SK-N-SH treated with all-trans-retinoic acid at 6 μM for 48 hours (cell line): ENCODE results near the gene ADAM19.

Source experiments
- ATAC-seq: fragments of 200-7000 bp; cut with Tn5 transposase; 3 replicates; pipeline ENCODE4 v1.9.1; 2020; ENCODE audit warnings: mild to moderate bottlenecking, moderate library complexity
- ARNTL ChIP-seq: fragments of 450-650 bp; formaldehyde crosslinking; IDR thresholded peaks from 2 replicates; pipeline ENCODE4 v1.5.0; 2020; ENCODE audit warnings: low read depth, mild to moderate bottlenecking, moderate library complexity, borderline replicate concordance
- BACH2 ChIP-seq: fragments of 250-450 bp; sonication (Bioruptor Pico); IDR thresholded peaks from 2 replicates; pipeline ENCODE4 v1.9.0; 2021; ENCODE audit warnings: mild to moderate bottlenecking, borderline replicate concordance
- CREB5 ChIP-seq: fragments of 250-450 bp; sonication (Bioruptor Pico); IDR thresholded peaks from 2 replicates; pipeline ENCODE4 v1.5.1; 2020; ENCODE audit warnings: low read depth, mild to moderate bottlenecking, moderate library complexity
- CSDC2 ChIP-seq: fragments of 250-450 bp; sonication (Bioruptor Pico); IDR thresholded peaks from 2 replicates; pipeline ENCODE4 v1.5.0; 2020; ENCODE audit warnings: mild to moderate bottlenecking, moderate library complexity
- CSRNP3 ChIP-seq: fragments of 250-450 bp; sonication (Bioruptor Pico); IDR thresholded peaks from 2 replicates; pipeline ENCODE4 v1.5.1; 2021; ENCODE audit warnings: mild to moderate bottlenecking, moderate library complexity
- ESRRG ChIP-seq: fragments of 250-450 bp; sonication (Bioruptor Pico); IDR thresholded peaks from 2 replicates; pipeline ENCODE4 v1.6.1; 2021; ENCODE audit warnings: mild to moderate bottlenecking
- GLIS3 ChIP-seq: fragments of 250-450 bp; sonication (Bioruptor Pico); IDR thresholded peaks from 2 replicates; pipeline ENCODE4 v1.5.0; 2020; ENCODE audit warnings: mild to moderate bottlenecking, moderate library complexity
- ISL1 ChIP-seq: fragments of 250-450 bp; sonication (Bioruptor Pico); IDR thresholded peaks from 2 replicates; pipeline ENCODE4 v2.1.2; 2022; ENCODE audit warnings: mild to moderate bottlenecking, moderate library complexity
- OSR1 ChIP-seq: fragments of 250-450 bp; sonication (Bioruptor Pico); IDR thresholded peaks from 2 replicates; pipeline ENCODE4 v1.8.0; 2022; ENCODE audit warnings: moderate library complexity, mild to moderate bottlenecking, inconsistent platforms
- PPARA ChIP-seq: fragments of 250-450 bp; sonication (Bioruptor Pico); IDR thresholded peaks from 2 replicates; pipeline ENCODE4 v1.5.0; 2020; ENCODE audit warnings: mild to moderate bottlenecking, borderline replicate concordance
- RARB ChIP-seq: fragments of 250-450 bp; sonication (Bioruptor Pico); IDR thresholded peaks from 2 replicates; pipeline ENCODE4 v1.8.0; 2021; ENCODE audit warnings: mild to moderate bottlenecking, moderate library complexity
- SNAI2 ChIP-seq: fragments of 250-450 bp; sonication (Bioruptor Pico); IDR thresholded peaks from 2 replicates; pipeline ENCODE4 v1.5.0; 2020; ENCODE audit warnings: mild to moderate bottlenecking, moderate library complexity
- TCF4 ChIP-seq: fragments of 250-450 bp; sonication (Bioruptor Pico); IDR thresholded peaks from 2 replicates; pipeline ENCODE4 v1.8.0; 2021; ENCODE audit warnings: mild to moderate bottlenecking, moderate library complexity, borderline replicate concordance
- TOX ChIP-seq: fragments of 250-450 bp; sonication (Bioruptor Pico); IDR thresholded peaks from 2 replicates; pipeline ENCODE4 v1.8.0; 2021; ENCODE audit warnings: mild to moderate bottlenecking, moderate library complexity, borderline replicate concordance
- TSHZ2 ChIP-seq: fragments of 250-450 bp; sonication (Bioruptor Pico); IDR thresholded peaks from 2 replicates; pipeline ENCODE4 v1.5.0; 2020; ENCODE audit warnings: mild to moderate bottlenecking, moderate library complexity
- ZC3H10 ChIP-seq: fragments of 250-450 bp; sonication (Bioruptor Pico); IDR thresholded peaks from 2 replicates; pipeline ENCODE4 v1.5.1; 2021; ENCODE audit warnings: mild to moderate bottlenecking, moderate library complexity
- ZFP3 ChIP-seq: fragments of 250-450 bp; sonication (Bioruptor Pico); IDR thresholded peaks from 2 replicates; pipeline ENCODE4 v1.5.0; 2020; ENCODE audit warnings: mild to moderate bottlenecking, moderate library complexity
- ZFP30 ChIP-seq: fragments of 450-650 bp; formaldehyde crosslinking; IDR thresholded peaks from 2 replicates; pipeline ENCODE4 v1.5.0; 2022; ENCODE audit warnings: mild to moderate bottlenecking, moderate library complexity
- ZNF70 ChIP-seq: fragments of 450-650 bp; formaldehyde crosslinking; IDR thresholded peaks from 2 replicates; pipeline ENCODE4 v1.5.0; 2020; ENCODE audit warnings: mild to moderate bottlenecking, moderate library complexity
- ZNF8 ChIP-seq: fragments of 450-650 bp; formaldehyde crosslinking; IDR thresholded peaks from 2 replicates; pipeline ENCODE4 v1.5.0; 2020; ENCODE audit warnings: mild to moderate bottlenecking, moderate library complexity
- TF ChIP-seq, protein P1 (sequence below): fragments of 250-450 bp; sonication (Bioruptor Pico); IDR thresholded peaks from 2 replicates; pipeline ENCODE4 v1.8.0; 2020; ENCODE audit warnings: mild to moderate bottlenecking, moderate library complexity, borderline replicate concordance
- TF ChIP-seq, protein P2 (sequence below): fragments of 250-450 bp; sonication (Bioruptor Pico); IDR thresholded peaks from 2 replicates; pipeline ENCODE4 v1.8.0; 2021; ENCODE audit warnings: low read depth, mild to moderate bottlenecking, moderate library complexity, borderline replicate concordance

The ADAM19 gene

DNA sequence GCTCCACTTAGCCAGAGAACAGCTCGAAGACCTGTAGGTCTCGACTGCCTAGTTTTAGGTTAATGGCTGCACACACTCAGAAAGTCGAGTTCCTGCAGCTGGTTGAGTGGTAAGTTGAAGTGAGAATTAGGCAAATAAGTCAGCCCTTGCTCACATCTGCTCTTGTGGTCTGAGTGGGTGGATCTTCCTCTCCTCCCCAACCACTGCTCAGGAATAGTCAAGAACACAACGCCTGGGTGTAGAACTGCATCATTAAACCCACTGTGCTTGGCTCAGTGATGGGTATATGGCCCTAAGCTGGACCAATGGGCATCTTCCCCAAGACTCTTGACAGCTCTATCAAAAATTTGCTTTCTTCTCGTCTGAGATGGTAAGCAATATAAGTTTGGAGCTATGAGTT lies 20.9 kb upstream of the ADAM19 start:
- TF ChIP-seq OSR1 (CRISPR knock-in tag), result no peak
- TF ChIP-seq CSDC2, result no peak
- TF ChIP-seq CSRNP3 (CRISPR knock-in tag), result no peak
- TF ChIP-seq RARB (CRISPR knock-in tag), result no peak
- TF ChIP-seq PPARA (CRISPR knock-in tag), result no peak
- TF ChIP-seq TCF4, result no peak
- no peak for TF ChIP-seq ISL1 (CRISPR knock-in tag)
- TF ChIP-seq CREB5, result no peak
- no peak for TF ChIP-seq ZC3H10
- no peak for TF ChIP-seq GLIS3 (CRISPR knock-in tag)
- no peak for TF ChIP-seq ESRRG
- no peak for TF ChIP-seq ARNTL (CRISPR knock-in tag)
- no peak for TF ChIP-seq ZNF8 (CRISPR knock-in tag)
- no peak for TF ChIP-seq TOX (CRISPR knock-in tag)
- TF ChIP-seq BACH2, result no peak
- no peak for TF ChIP-seq ZFP30 (CRISPR knock-in tag)
- TF ChIP-seq ZFP3 (CRISPR knock-in tag), result no peak
- TF ChIP-seq SNAI2 (CRISPR knock-in tag), result no peak
- TF ChIP-seq ZNF70, result no peak
- TF ChIP-seq, protein P1, sequence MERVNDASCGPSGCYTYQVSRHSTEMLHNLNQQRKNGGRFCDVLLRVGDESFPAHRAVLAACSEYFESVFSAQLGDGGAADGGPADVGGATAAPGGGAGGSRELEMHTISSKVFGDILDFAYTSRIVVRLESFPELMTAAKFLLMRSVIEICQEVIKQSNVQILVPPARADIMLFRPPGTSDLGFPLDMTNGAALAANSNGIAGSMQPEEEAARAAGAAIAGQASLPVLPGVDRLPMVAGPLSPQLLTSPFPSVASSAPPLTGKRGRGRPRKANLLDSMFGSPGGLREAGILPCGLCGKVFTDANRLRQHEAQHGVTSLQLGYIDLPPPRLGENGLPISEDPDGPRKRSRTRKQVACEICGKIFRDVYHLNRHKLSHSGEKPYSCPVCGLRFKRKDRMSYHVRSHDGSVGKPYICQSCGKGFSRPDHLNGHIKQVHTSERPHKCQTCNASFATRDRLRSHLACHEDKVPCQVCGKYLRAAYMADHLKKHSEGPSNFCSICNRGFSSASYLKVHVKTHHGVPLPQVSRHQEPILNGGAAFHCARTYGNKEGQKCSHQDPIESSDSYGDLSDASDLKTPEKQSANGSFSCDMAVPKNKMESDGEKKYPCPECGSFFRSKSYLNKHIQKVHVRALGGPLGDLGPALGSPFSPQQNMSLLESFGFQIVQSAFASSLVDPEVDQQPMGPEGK, result no peak
- no peak for ATAC-seq

GRCh38 chr5:157594675-157595459 lies 19.3 kb upstream of the ADAM19 start:
- TF ChIP-seq, protein P1, result no peak
- TF ChIP-seq, all 23 proteins: peak for 0
- no peak for ATAC-seq

GRCh38 chr5:157594257-157594656 lies 18.7 kb upstream of the ADAM19 start:
- ATAC-seq, result no peak
- TF ChIP-seq ZC3H10, result no peak
- TF ChIP-seq RARB (CRISPR knock-in tag), result no peak
- no peak for TF ChIP-seq CSRNP3 (CRISPR knock-in tag)
- TF ChIP-seq ARNTL (CRISPR knock-in tag), result no peak
- no peak for TF ChIP-seq ZNF70
- TF ChIP-seq SNAI2 (CRISPR knock-in tag), result no peak
- TF ChIP-seq ZFP30 (CRISPR knock-in tag), result no peak
- no peak for TF ChIP-seq OSR1 (CRISPR knock-in tag)
- TF ChIP-seq GLIS3 (CRISPR knock-in tag), result no peak
- TF ChIP-seq TSHZ2 (CRISPR knock-in tag), result no peak
- TF ChIP-seq PPARA (CRISPR knock-in tag), result no peak
- TF ChIP-seq, protein P2, sequence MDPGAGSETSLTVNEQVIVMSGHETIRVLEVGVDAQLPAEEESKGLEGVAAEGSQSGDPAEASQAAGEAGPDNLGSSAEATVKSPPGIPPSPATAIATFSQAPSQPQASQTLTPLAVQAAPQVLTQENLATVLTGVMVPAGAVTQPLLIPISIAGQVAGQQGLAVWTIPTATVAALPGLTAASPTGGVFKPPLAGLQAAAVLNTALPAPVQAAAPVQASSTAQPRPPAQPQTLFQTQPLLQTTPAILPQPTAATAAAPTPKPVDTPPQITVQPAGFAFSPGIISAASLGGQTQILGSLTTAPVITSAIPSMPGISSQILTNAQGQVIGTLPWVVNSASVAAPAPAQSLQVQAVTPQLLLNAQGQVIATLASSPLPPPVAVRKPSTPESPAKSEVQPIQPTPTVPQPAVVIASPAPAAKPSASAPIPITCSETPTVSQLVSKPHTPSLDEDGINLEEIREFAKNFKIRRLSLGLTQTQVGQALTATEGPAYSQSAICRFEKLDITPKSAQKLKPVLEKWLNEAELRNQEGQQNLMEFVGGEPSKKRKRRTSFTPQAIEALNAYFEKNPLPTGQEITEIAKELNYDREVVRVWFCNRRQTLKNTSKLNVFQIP, result no peak
- TF ChIP-seq ISL1 (CRISPR knock-in tag), result no peak
- no peak for TF ChIP-seq TCF4
- TF ChIP-seq ESRRG, result no peak
- no peak for TF ChIP-seq ZNF8 (CRISPR knock-in tag)
- TF ChIP-seq CREB5, result no peak
